H9 (cell line): ENCODE results near the gene SHISA9. TPM values are rescaled to one million over a fixed set of nuclear protein-coding genes. Genes with fewer than 3 reads are reported as not detected.

ENCODE experiments used
- DNase-seq: peaks from one replicate; pipeline ENCODE4 v3.0.0-alpha.2; 2017
- H2AFZ ChIP-seq: one replicate; pipeline ENCODE4 v1.6.1; 2013; ENCODE audit warnings: mild to moderate bottlenecking, low read length, control low read depth, moderate library complexity
- H2AK5ac ChIP-seq: 2 replicates; pipeline ENCODE4 v1.6.1; 2013; ENCODE audit warnings: low read length, control low read depth, mixed read lengths; ENCODE audit not compliant: insufficient read length
- H2BK120ac ChIP-seq: one replicate; pipeline ENCODE4 v1.6.1; 2013; ENCODE audit warnings: low read depth, mild to moderate bottlenecking, low read length, control low read depth, inconsistent platforms; ENCODE audit not compliant: poor library complexity, severe bottlenecking
- H2BK12ac ChIP-seq: 2 replicates; pipeline ENCODE4 v1.6.1; 2013; ENCODE audit warnings: low read length, control low read depth, mixed read lengths, low read depth; ENCODE audit not compliant: insufficient read length
- H2BK15ac ChIP-seq: 2 replicates; pipeline ENCODE4 v1.6.1; 2013; ENCODE audit warnings: low read depth, low read length, control low read depth
- H2BK20ac ChIP-seq: one replicate; pipeline ENCODE4 v1.6.1; 2013; ENCODE audit warnings: low read depth, mild to moderate bottlenecking, low read length, control low read depth, inconsistent platforms; ENCODE audit not compliant: poor library complexity, severe bottlenecking
- H2BK5ac ChIP-seq: 2 replicates; pipeline ENCODE4 v1.6.1; 2013; ENCODE audit warnings: low read length, control low read depth, mixed read lengths; ENCODE audit not compliant: insufficient read length
- H3K14ac ChIP-seq: 2 replicates; pipeline ENCODE4 v1.6.1; 2013; ENCODE audit warnings: low read length, control low read depth; ENCODE audit not compliant: insufficient read depth
- H3K18ac ChIP-seq: 2 replicates; pipeline ENCODE4 v1.6.1; 2013; ENCODE audit warnings: low read depth, mild to moderate bottlenecking, mixed read lengths, low read length, control low read depth; ENCODE audit not compliant: insufficient read length
- H3K23ac ChIP-seq: 2 replicates; pipeline ENCODE4 v1.6.1; 2013; ENCODE audit warnings: low read length, control low read depth, mixed read lengths, low read depth; ENCODE audit not compliant: insufficient read length
- H3K23me2 ChIP-seq: 2 replicates; pipeline ENCODE4 v1.6.1; 2013; ENCODE audit warnings: low read depth, mild to moderate bottlenecking, mixed read lengths, low read length, control low read depth; ENCODE audit not compliant: insufficient read length, poor library complexity, severe bottlenecking
- H3K27ac ChIP-seq: 2 replicates; pipeline ENCODE4 v1.5.1; 2013; ENCODE audit warnings: low read length, control low read depth, mixed read lengths, low read depth; ENCODE audit not compliant: insufficient read length
- H3K27me3 ChIP-seq: 2 replicates; pipeline ENCODE4 v1.6.1; 2013; ENCODE audit warnings: low read length, control low read depth, inconsistent platforms; ENCODE audit not compliant: insufficient read depth
- H3K4ac ChIP-seq: 2 replicates; pipeline ENCODE4 v1.6.1; 2013; ENCODE audit warnings: low read depth, mild to moderate bottlenecking, control low read depth, inconsistent platforms, low read length, moderate library complexity
- H3K4me1 ChIP-seq: 2 replicates; pipeline ENCODE4 v1.6.1; 2013; ENCODE audit warnings: low read length, control low read depth, inconsistent platforms; ENCODE audit not compliant: insufficient read depth
- H3K4me2 ChIP-seq: 2 replicates; pipeline ENCODE4 v1.6.1; 2013; ENCODE audit warnings: low read length, control low read depth, mixed read lengths; ENCODE audit not compliant: insufficient read length, insufficient read depth
- H3K56ac ChIP-seq: 2 replicates; pipeline ENCODE4 v1.6.1; 2013; ENCODE audit warnings: low read depth, mild to moderate bottlenecking, mixed read lengths, low read length, control low read depth; ENCODE audit not compliant: insufficient read length
- H3K79me1 ChIP-seq: 2 replicates; pipeline ENCODE4 v1.6.1; 2013; ENCODE audit warnings: low read depth, mild to moderate bottlenecking, moderate library complexity, low read length, control low read depth, inconsistent platforms; ENCODE audit not compliant: insufficient read depth, poor library complexity, severe bottlenecking
- H3K79me2 ChIP-seq: 2 replicates; pipeline ENCODE4 v1.6.1; 2013; ENCODE audit warnings: low read length, control low read depth, inconsistent platforms; ENCODE audit not compliant: insufficient read depth
- H3K9ac ChIP-seq: 2 replicates; pipeline ENCODE4 v1.6.1; 2013; ENCODE audit warnings: low read length, control low read depth, mixed read lengths; ENCODE audit not compliant: insufficient read length; ENCODE audit errors: extremely low read depth
- H3K9me3 ChIP-seq: one replicate; pipeline ENCODE4 v1.6.1; 2013; ENCODE audit warnings: low read depth, low read length, inconsistent platforms; ENCODE audit not compliant: control insufficient read depth
- H3T11ph ChIP-seq: one replicate; pipeline ENCODE4 v1.6.1; 2013; ENCODE audit warnings: mild to moderate bottlenecking, low read length, control low read depth, inconsistent platforms
- H4K20me1 ChIP-seq: one replicate; pipeline ENCODE4 v1.6.1; 2013; ENCODE audit not compliant: control insufficient read depth, insufficient read length, insufficient read depth
- H4K5ac ChIP-seq: 2 replicates; pipeline ENCODE4 v1.6.1; 2013; ENCODE audit warnings: low read depth, mild to moderate bottlenecking, mixed read lengths, low read length, control low read depth; ENCODE audit not compliant: insufficient read length
- H4K8ac ChIP-seq: replicated peaks from 2 replicates; pipeline ENCODE4 v1.6.1; 2013; ENCODE audit warnings: low read length, control low read depth, mixed read lengths, low read depth; ENCODE audit not compliant: insufficient read length
- H4K91ac ChIP-seq: 2 replicates; pipeline ENCODE4 v1.6.1; 2013; ENCODE audit warnings: low read depth, mild to moderate bottlenecking, moderate library complexity, mixed read lengths, low read length, control low read depth; ENCODE audit not compliant: insufficient read length
- H3K27ac Mint-ChIP-seq, 3 experiments: 2 replicates in 2 of 3; 3 replicates in 1 of 3; pipeline ENCODE4 v1.8.0; 2020 to 2021; ENCODE audit warnings: mixed read lengths in 3 of 3, mild to moderate bottlenecking in 1 of 3, moderate library complexity in 1 of 3
- H3K27me3 Mint-ChIP-seq: 2 replicates; pipeline ENCODE4 v1.8.0; 2021; ENCODE audit warnings: low read depth, mild to moderate bottlenecking, moderate library complexity, mixed read lengths
- H3K36me3 Mint-ChIP-seq, 3 experiments: 2 replicates in 2 of 3; 3 replicates in 1 of 3; pipeline ENCODE4 v1.8.0; 2020 to 2021; ENCODE audit warnings: low read depth in 3 of 3, mixed read lengths in 3 of 3; ENCODE audit not compliant: insufficient read depth in 1 of 3
- H3K4me1 Mint-ChIP-seq, 2 experiments: 2 replicates each; pipeline ENCODE4 v1.8.0; 2020; ENCODE audit warnings: mixed read lengths in 2 of 2
- H3K4me3 Mint-ChIP-seq, 2 experiments: 2 replicates in 1 of 2; 3 replicates in 1 of 2; pipeline ENCODE4 v1.8.0; 2020 to 2021; ENCODE audit warnings: mild to moderate bottlenecking in 2 of 2, mixed read lengths in 2 of 2, moderate library complexity in 1 of 2
- H3K9me3 Mint-ChIP-seq, 2 experiments: 2 replicates in 1 of 2; 3 replicates in 1 of 2; pipeline ENCODE4 v1.8.0; 2020; ENCODE audit warnings: mild to moderate bottlenecking in 2 of 2, mixed read lengths in 2 of 2, moderate library complexity in 1 of 2
- WGBS: extraction: QIAGEN DNeasy Blood & Tissue Kit; methylation state at CpG from one replicate; pipeline ENCODE4 v1.1.7; 2013; ENCODE audit warnings: missing lambda C conversion rate, low lambda C conversion rate, mixed read lengths; ENCODE audit not compliant: insufficient read length; ENCODE audit errors: extremely low coverage; 5-methylcytosine and 5-hydroxymethylcytosine counted together
- total RNA-seq: library from RNA; stranded (reverse); gene quantifications from 2 replicates; pipeline ENCODE4 v1.2.1, GENCODE V29; 2021
- TF ChIP-seq, protein P1 (sequence below): fragments of 200-600 bp; sonication (generic); conservative IDR thresholded peaks from 3 replicates; pipeline ENCODE4 v1.8.0; 2021; ENCODE audit warnings: antibody characterized with exemption, mild to moderate bottlenecking

The SHISA9 gene
- total RNA-seq, 1 experiment from 2014 or later, result 7.0 TPM

- no peaks in the 10 kb centered on the region for H3K79me2 ChIP-seq
- H3K9ac ChIP-seq, result no peak overlapping the region
- H3K9me3 Mint-ChIP-seq, result peaks cover 7 to 11% of the 10 kb centered on the region in 2 experiments
- no peak overlapping the region for H4K5ac ChIP-seq
- no peaks in the 10 kb centered on the region for H3K27me3 ChIP-seq
- H2BK120ac ChIP-seq, result no peak overlapping the region
- TF ChIP-seq, protein P1, sequence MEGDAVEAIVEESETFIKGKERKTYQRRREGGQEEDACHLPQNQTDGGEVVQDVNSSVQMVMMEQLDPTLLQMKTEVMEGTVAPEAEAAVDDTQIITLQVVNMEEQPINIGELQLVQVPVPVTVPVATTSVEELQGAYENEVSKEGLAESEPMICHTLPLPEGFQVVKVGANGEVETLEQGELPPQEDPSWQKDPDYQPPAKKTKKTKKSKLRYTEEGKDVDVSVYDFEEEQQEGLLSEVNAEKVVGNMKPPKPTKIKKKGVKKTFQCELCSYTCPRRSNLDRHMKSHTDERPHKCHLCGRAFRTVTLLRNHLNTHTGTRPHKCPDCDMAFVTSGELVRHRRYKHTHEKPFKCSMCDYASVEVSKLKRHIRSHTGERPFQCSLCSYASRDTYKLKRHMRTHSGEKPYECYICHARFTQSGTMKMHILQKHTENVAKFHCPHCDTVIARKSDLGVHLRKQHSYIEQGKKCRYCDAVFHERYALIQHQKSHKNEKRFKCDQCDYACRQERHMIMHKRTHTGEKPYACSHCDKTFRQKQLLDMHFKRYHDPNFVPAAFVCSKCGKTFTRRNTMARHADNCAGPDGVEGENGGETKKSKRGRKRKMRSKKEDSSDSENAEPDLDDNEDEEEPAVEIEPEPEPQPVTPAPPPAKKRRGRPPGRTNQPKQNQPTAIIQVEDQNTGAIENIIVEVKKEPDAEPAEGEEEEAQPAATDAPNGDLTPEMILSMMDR, result no peak
- no peak overlapping the region for H3K27ac ChIP-seq
- H3T11ph ChIP-seq, result no peak overlapping the region
- H4K91ac ChIP-seq, result no peak overlapping the region
- no peak overlapping the region for H3K18ac ChIP-seq
- no peak overlapping the region for H2BK15ac ChIP-seq
- H3K56ac ChIP-seq, result no peak overlapping the region
- H3K9me3 ChIP-seq, result no peaks in the 10 kb centered on the region
- no peaks in the 10 kb centered on the region for H4K20me1 ChIP-seq
- no peak overlapping the region for H2AK5ac ChIP-seq
- peaks cover 3 to 14% (median 12%) of the 10 kb centered on the region in 3 experiments; a peak in 6 of 7 replicates for H3K36me3 Mint-ChIP-seq
- no peak overlapping the region for H3K4me2 ChIP-seq
- H2BK12ac ChIP-seq, result no peak overlapping the region
- H2AFZ ChIP-seq, result no peak overlapping the region
- H3K4me3 Mint-ChIP-seq, result no peak overlapping the region
- no peaks in the 10 kb centered on the region; the same call in 1 of the 2 replicates for H3K27me3 Mint-ChIP-seq
- no CpG with 5 or more reads among the region's 6 CpGs for WGBS
- H3K14ac ChIP-seq, result no peak overlapping the region
- H3K23me2 ChIP-seq, result no peaks in the 10 kb centered on the region
- H3K4me1 Mint-ChIP-seq, result peaks cover 23 to 36% of the 10 kb centered on the region in 2 experiments
- H3K4ac ChIP-seq, result no peak overlapping the region
- no peak overlapping the region for H3K23ac ChIP-seq
- DNase-seq, result no peak
- H2BK5ac ChIP-seq, result no peak overlapping the region
- H3K4me1 ChIP-seq, result peaks cover 3% of the 10 kb centered on the region
- H2BK20ac ChIP-seq, result no peak overlapping the region
- peak overlapping the region in 1 of 3 experiments; percentile 5; a peak in 1 of 7 replicates for H3K27ac Mint-ChIP-seq
- no peaks in the 10 kb centered on the region for H3K79me1 ChIP-seq
- no peak overlapping the region for H4K8ac ChIP-seq
Observed at GRCh38 chr16:13100970-13101369, 199.6 kb downstream of the SHISA9 start.
